ENCODE results near the gene ARID1A. TPM values are rescaled to one million over a fixed set of nuclear protein-coding genes. Genes with fewer than 3 reads are reported as not detected.

The ARID1A gene
- total and polyA plus RNA-seq, 2 of the 4 experiments (the other 2 are of a cell fraction) = 14.0 to 40.7 TPM

DNA sequence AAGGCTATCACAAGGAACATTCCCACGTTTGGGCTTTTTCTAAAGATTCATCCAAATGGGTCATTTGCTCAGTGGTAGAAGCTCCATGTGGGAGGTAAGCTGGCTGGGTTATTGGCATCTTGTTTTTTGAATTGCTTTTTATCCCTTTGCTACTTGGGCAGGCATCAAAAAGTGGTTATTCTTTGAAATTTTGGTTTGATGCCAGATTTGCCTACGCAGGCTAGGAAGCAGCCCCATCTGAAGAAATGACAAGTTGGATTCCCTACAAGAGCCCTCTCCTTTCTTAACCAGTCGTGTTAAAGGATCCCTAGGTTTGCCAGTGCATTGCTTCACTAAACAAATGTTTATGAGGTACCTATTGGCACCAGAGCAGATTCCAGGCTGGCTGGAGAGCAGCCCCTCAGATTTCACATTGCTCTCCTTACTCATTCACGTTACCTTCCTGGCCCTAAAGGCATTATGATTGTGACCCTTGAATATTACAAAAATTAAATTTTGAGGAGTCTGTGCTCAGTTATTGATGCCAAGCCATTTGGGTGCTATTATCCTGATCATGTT is 38.8 kb downstream of the ARID1A start:
- H2AFZ ChIP-seq (replicated peaks; ENCODE audit: low read length, poor library complexity) = no peak overlapping the region
- H4K8ac ChIP-seq (ENCODE audit: low read depth in 2 of 2, low read length in 2 of 2) = peak overlapping the region in 1 of 2 experiments; percentile 6; a peak in 1 of 4 replicates
- no peak overlapping the region for H3K4me3 ChIP-seq (ENCODE audit: insufficient read depth, low read depth, low read length)
- no TSS peak for BruUV-seq (replicated peaks)
- H3K27ac ChIP-seq (ENCODE audit: insufficient read depth, low read length) = no peak overlapping the region
- H4K91ac ChIP-seq (ENCODE audit: insufficient read depth, low read depth, low read length) = no peak overlapping the region
- H3K23ac ChIP-seq (ENCODE audit: low read depth, low read length) = no peak overlapping the region
- WGBS, 2 experiments (ENCODE audit: extremely low coverage in 2 of 2, insufficient read length in 1 of 2) = no CpG with 5 or more reads among the region's 4 CpGs
- ChIA-PET CTCF (no interaction called here), POLR2A (ENCODE audit: unreplicated experiment) (no interaction called here)
- H2BK20ac ChIP-seq (ENCODE audit: low read depth, low read length) = 0 out of 2 replicates have a peak overlapping the region, but pooled peaks have one; percentile 6
- H3K4me2 ChIP-seq (ENCODE audit: low read depth, low read length) = no peak overlapping the region
- peak overlapping the region; percentile 60; the same call in 1 of the 2 replicates for H2BK120ac ChIP-seq (ENCODE audit: low read depth, low read length)
- no peak overlapping the region for H3K9ac ChIP-seq (ENCODE audit: low read depth, low read length)
- H2BK15ac ChIP-seq (ENCODE audit: low read depth, low read length) = no peak overlapping the region
- H2AK5ac ChIP-seq (ENCODE audit: low read depth, low read length) = no peak overlapping the region
- no peak overlapping the region for H2AK9ac ChIP-seq (replicated peaks; ENCODE audit: low read depth, low read length, poor library complexity)
- no peak overlapping the region for H3K56ac ChIP-seq (ENCODE audit: extremely low read depth, insufficient read depth, low read length)
- H3K36me3 ChIP-seq (ENCODE audit: control insufficient read depth, insufficient read depth, low read length) = peaks cover 53% of the 10 kb centered on the region
- DNase-seq (no peak), ATAC-seq (ENCODE audit: low read depth) (no peak)
- no peaks in the 10 kb centered on the region for H3K9me3 ChIP-seq (ENCODE audit: control insufficient read depth, insufficient read depth, low read length)
- intact Hi-C loops (cut with micrococcal nuclease) (loop anchor here (5.0 kb wide), 1 partner anchor 33 kb away; no protein-coding TSS in a partner anchor), in situ Hi-C loops (cut with MboI; ENCODE audit: low sequenced_read_pairs) (no loop called here), dilution Hi-C loops (cut with HindIII; ENCODE audit: low sequenced_read_pairs, unreplicated experiment) (no loop called here)
- peaks cover 23% of the 10 kb centered on the region for H3K4me1 ChIP-seq (ENCODE audit: control insufficient read depth, insufficient read depth, low read length)
- H3K27me3 ChIP-seq (ENCODE audit: control insufficient read depth, insufficient read depth, low read length) = no peaks in the 10 kb centered on the region
- H4K20me1 ChIP-seq (ENCODE audit: insufficient read depth, low read length) = peaks cover 58% of the 10 kb centered on the region
- peak overlapping the region; percentile 41; the same call in 1 of the 2 replicates for H3K18ac ChIP-seq (ENCODE audit: low read depth, low read length)
- no peak overlapping the region for H3K14ac ChIP-seq (replicated peaks; ENCODE audit: low read depth, low read length)
- H3K4ac ChIP-seq (ENCODE audit: low read depth, low read length) = peak overlapping the region; percentile 14; the same call in 1 of the 2 replicates
- no peak overlapping the region; the same call in 1 of the 2 replicates for H4K5ac ChIP-seq (ENCODE audit: low read depth, low read length)
- peaks cover 44 to 80% of the 10 kb centered on the region in 2 experiments for H3K79me1 ChIP-seq (ENCODE audit: low read depth in 1 of 2, low read length in 2 of 2)
- no peak overlapping the region for H2BK5ac ChIP-seq (ENCODE audit: low read depth, low read length, poor library complexity, severe bottlenecking)
- peaks cover 34% of the 10 kb centered on the region for H3K9me1 ChIP-seq (ENCODE audit: insufficient read depth, low read length)
- no peak for TF ChIP-seq RAD21 (IDR thresholded peaks at IDR 0.05; ENCODE audit: low read length)
- TF ChIP-seq MXI1 (IDR thresholded peaks at IDR 0.05; ENCODE audit: borderline replicate concordance, low read depth, low read length) = no peak
- TF ChIP-seq, protein P1, sequence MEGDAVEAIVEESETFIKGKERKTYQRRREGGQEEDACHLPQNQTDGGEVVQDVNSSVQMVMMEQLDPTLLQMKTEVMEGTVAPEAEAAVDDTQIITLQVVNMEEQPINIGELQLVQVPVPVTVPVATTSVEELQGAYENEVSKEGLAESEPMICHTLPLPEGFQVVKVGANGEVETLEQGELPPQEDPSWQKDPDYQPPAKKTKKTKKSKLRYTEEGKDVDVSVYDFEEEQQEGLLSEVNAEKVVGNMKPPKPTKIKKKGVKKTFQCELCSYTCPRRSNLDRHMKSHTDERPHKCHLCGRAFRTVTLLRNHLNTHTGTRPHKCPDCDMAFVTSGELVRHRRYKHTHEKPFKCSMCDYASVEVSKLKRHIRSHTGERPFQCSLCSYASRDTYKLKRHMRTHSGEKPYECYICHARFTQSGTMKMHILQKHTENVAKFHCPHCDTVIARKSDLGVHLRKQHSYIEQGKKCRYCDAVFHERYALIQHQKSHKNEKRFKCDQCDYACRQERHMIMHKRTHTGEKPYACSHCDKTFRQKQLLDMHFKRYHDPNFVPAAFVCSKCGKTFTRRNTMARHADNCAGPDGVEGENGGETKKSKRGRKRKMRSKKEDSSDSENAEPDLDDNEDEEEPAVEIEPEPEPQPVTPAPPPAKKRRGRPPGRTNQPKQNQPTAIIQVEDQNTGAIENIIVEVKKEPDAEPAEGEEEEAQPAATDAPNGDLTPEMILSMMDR (conservative IDR thresholded peaks at IDR 0.05; ENCODE audit: low read depth, low read length) = no peak
- TF ChIP-seq MAZ (IDR thresholded peaks at IDR 0.05; ENCODE audit: borderline replicate concordance, low read depth, low read length) = no peak
- TF ChIP-seq NFE2L2 (IDR thresholded peaks at IDR 0.05; ENCODE audit: low read depth, low read length) = no peak
- no peak for TF ChIP-seq BHLHE40 (IDR thresholded peaks at IDR 0.05; ENCODE audit: low read depth, low read length)
- TF ChIP-seq RCOR1 (IDR thresholded peaks at IDR 0.05; ENCODE audit: insufficient replicate concordance, low read length) = no peak
- TF ChIP-seq, protein P2, sequence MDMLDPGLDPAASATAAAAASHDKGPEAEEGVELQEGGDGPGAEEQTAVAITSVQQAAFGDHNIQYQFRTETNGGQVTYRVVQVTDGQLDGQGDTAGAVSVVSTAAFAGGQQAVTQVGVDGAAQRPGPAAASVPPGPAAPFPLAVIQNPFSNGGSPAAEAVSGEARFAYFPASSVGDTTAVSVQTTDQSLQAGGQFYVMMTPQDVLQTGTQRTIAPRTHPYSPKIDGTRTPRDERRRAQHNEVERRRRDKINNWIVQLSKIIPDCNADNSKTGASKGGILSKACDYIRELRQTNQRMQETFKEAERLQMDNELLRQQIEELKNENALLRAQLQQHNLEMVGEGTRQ (IDR thresholded peaks at IDR 0.05; ENCODE audit: low read depth, low read length) = no peak
- TF ChIP-seq MAFK (IDR thresholded peaks at IDR 0.05; ENCODE audit: low read depth, low read length) = no peak
- TF ChIP-seq FOS (IDR thresholded peaks at IDR 0.05; ENCODE audit: low read depth, low read length) = no peak
- no peak for TF ChIP-seq POLR2A (IDR thresholded peaks at IDR 0.05; ENCODE audit: low read depth, low read length)
- TF ChIP-seq CHD1 (IDR thresholded peaks at IDR 0.05; ENCODE audit: low read depth, low read length) = no peak
- TF ChIP-seq CEBPB (IDR thresholded peaks at IDR 0.05; ENCODE audit: low read depth, low read length) = no peak
- TF ChIP-seq, protein P3, sequence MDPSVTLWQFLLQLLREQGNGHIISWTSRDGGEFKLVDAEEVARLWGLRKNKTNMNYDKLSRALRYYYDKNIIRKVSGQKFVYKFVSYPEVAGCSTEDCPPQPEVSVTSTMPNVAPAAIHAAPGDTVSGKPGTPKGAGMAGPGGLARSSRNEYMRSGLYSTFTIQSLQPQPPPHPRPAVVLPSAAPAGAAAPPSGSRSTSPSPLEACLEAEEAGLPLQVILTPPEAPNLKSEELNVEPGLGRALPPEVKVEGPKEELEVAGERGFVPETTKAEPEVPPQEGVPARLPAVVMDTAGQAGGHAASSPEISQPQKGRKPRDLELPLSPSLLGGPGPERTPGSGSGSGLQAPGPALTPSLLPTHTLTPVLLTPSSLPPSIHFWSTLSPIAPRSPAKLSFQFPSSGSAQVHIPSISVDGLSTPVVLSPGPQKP (IDR thresholded peaks at IDR 0.05; ENCODE audit: borderline replicate concordance, low read depth, low read length) = no peak
- TF ChIP-seq RFX5 (IDR thresholded peaks at IDR 0.05; ENCODE audit: low read depth, low read length) = no peak
- no peak for TF ChIP-seq SMC3 (IDR thresholded peaks at IDR 0.05; ENCODE audit: low read depth, low read length)
